Activated naive CD4-positive, alpha-beta T cell treated with anti-CD3 and anti-CD28 coated beads for 36 hours (primary cell): Measurements from ENCODE around the gene PPFIA3. TPM values are rescaled to one million over a fixed set of nuclear protein-coding genes. Genes with fewer than 3 reads are reported as not detected.

Experiments
- total RNA-seq, 2 experiments: library from RNA; stranded (reverse); gene quantifications; one replicate each; pipeline ENCODE4 v1.2.3, GENCODE V29; 2021

Gene PPFIA3
- total RNA-seq, 2 experiments from 2014 or later, result 4.6 to 4.9 TPM

Other genes starting within 250 kb of the PPFIA3 start
- gene PPP1R15A, start 247.1 kb upstream of the PPFIA3 start, total RNA-seq, result 10 to 100 TPM; 96.5 to 97.4 TPM
- under 1 TPM; 0.54 to 0.81 TPM for gene TULP2, start 220.8 kb upstream of the PPFIA3 start, total RNA-seq
- gene NUCB1, start 219.2 kb upstream of the PPFIA3 start, total RNA-seq, result 100 to 1,000 TPM; 172 to 182 TPM
- 1 to 10 TPM; 4.2 to 4.5 TPM for gene DHDH, start 185.8 kb upstream of the PPFIA3 start, total RNA-seq
- 100 to 1,000 TPM; 267 to 302 TPM for gene BAX, start 164.7 kb upstream of the PPFIA3 start, total RNA-seq
- 1,000 to 10,000 TPM; 1,093 to 1,120 TPM for gene FTL, start 154.2 kb upstream of the PPFIA3 start, total RNA-seq
- 10 to 100 TPM; 29.6 to 31.2 TPM for gene GYS1, start 126.2 kb upstream of the PPFIA3 start, total RNA-seq
- 100 to 1,000 TPM; 119 to 126 TPM for gene RUVBL2, start 125.7 kb upstream of the PPFIA3 start, total RNA-seq
- gene LHB, start 102.5 kb upstream of the PPFIA3 start, total RNA-seq, result not detected
- not detected for gene CGB3, start 95.2 kb upstream of the PPFIA3 start, total RNA-seq
- gene CGB2, start 87.7 kb upstream of the PPFIA3 start, total RNA-seq, result not detected
- not detected for gene CGB1, start 82.6 kb upstream of the PPFIA3 start, total RNA-seq
- gene CGB5, start 75.7 kb upstream of the PPFIA3 start, total RNA-seq, result not detected
- not detected for gene CGB8, start 70.4 kb upstream of the PPFIA3 start, total RNA-seq
- gene CGB7, start 61.8 kb upstream of the PPFIA3 start, total RNA-seq, result not detected
- not detected for gene NTF4, start 54.7 kb upstream of the PPFIA3 start, total RNA-seq
- not detected for gene KCNA7, start 46.8 kb upstream of the PPFIA3 start, total RNA-seq
- 100 to 1,000 TPM; 163 to 166 TPM for gene SNRNP70, start 34.1 kb upstream of the PPFIA3 start, total RNA-seq
- 1 to 10 TPM; 3.4 to 3.8 TPM for gene LIN7B, start 5.2 kb upstream of the PPFIA3 start, total RNA-seq
- 1 to 10 TPM; 1.5 to 1.9 TPM for gene C19orf73, start 401 bp upstream of the PPFIA3 start, total RNA-seq
- not detected for gene HRC, start 35.9 kb downstream of the PPFIA3 start, total RNA-seq
- under 1 TPM; 0.22 to 0.62 TPM for gene TRPM4, start 38.2 kb downstream of the PPFIA3 start, total RNA-seq
- under 1 TPM; 0.77 to 0.98 TPM for gene SLC6A16, start 205.6 kb downstream of the PPFIA3 start, total RNA-seq
- 100 to 1,000 TPM; 182 to 189 TPM for gene CD37, start 215.9 kb downstream of the PPFIA3 start, total RNA-seq
- under 1 TPM in 1 of 2 experiments, not detected in 1; 0.20 TPM for gene TEAD2, start 242.9 kb downstream of the PPFIA3 start, total RNA-seq
- not detected for gene DKKL1, start 244.3 kb downstream of the PPFIA3 start, total RNA-seq